GM12874 (cell line): ENCODE data around the gene SLC28A1.

Experiments
- TF ChIP-seq, protein P1 (sequence below): IDR thresholded peaks from 2 replicates; pipeline ENCODE4 v1.5.1; 2011; ENCODE audit warnings: low read depth, mild to moderate bottlenecking, control low read depth, low read length, moderate library complexity; ENCODE audit not compliant: insufficient read depth

SLC28A1 gene

DNA sequence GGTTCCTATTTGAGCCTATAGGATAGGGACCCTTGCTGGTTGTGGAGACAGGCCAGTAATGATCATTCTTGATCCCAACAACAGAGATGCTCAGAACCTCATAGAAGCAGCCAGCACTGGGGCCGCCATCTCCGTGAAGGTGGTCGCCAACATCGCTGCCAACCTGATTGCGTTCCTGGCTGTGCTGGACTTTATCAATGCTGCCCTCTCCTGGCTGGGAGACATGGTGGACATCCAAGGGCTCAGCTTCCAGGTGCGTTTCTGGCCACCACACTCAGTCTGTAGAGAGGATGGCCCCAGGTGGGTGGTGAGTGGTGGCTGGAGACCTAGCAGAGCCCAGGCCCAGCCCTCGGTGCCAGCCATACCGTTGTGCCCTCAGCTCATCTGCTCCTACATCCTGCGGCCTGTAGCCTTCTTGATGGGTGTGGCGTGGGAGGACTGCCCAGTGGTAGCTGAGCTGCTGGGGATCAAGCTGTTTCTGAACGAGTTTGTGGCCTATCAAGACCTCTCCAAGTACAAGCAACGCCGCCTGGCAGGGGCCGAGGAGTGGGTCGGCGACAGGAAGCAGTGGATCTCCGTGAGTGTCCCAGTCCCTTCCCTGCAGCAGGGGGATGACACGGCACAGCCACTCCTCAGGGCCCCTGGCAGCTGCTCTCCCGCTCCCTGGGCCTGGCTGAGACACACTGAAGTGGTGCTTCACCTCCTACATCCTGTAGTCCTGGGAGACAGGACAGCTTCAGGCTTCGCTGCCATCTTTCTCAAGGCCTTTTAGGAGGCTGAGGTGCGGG is 50.7 kb downstream of the SLC28A1 start:
- TF ChIP-seq, protein P1, sequence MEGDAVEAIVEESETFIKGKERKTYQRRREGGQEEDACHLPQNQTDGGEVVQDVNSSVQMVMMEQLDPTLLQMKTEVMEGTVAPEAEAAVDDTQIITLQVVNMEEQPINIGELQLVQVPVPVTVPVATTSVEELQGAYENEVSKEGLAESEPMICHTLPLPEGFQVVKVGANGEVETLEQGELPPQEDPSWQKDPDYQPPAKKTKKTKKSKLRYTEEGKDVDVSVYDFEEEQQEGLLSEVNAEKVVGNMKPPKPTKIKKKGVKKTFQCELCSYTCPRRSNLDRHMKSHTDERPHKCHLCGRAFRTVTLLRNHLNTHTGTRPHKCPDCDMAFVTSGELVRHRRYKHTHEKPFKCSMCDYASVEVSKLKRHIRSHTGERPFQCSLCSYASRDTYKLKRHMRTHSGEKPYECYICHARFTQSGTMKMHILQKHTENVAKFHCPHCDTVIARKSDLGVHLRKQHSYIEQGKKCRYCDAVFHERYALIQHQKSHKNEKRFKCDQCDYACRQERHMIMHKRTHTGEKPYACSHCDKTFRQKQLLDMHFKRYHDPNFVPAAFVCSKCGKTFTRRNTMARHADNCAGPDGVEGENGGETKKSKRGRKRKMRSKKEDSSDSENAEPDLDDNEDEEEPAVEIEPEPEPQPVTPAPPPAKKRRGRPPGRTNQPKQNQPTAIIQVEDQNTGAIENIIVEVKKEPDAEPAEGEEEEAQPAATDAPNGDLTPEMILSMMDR, result 0 out of 2 replicates have a peak, but pooled peaks have one; percentile 6

DNA sequence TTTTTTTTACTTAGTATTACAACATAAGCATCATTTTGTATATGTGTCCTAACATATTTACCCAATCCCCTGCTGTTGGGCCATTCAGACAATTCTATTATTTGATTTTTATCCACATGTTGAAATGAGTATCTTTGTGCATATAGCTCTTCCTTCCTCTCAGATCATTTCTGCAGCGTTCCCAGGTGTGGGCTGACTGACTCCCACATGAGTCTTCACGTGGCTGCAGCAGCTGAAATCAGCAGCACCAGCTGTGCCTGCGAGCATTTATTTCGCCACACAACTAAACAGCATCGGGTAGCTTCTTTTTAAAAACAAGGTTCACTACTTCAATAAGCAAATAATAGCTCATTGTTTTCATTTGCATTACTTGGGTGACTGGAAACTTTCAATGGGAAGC is 52.7 kb downstream of the SLC28A1 start:
- TF ChIP-seq, protein P1, result no peak

DNA sequence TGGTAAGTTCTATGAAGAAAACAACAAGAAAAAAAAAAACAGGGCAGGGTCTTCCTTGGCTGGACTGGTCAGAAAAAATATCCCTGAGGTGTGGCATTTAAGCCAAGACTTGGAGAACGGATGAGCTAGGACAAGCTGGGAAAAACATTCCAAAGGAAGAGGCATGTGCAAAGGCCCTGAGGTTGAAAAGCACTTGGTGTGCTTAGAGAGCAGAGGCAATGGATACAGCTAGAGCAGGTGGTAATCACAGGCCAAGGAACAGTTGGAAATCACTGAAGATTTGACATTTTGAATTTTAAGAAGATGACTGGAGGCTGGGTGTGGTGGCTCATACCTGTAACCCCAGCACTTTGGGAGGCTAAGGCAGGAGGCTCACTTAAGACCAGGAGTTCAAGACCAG is 54.3 kb downstream of the SLC28A1 start:
- TF ChIP-seq, protein P1, result no peak

DNA sequence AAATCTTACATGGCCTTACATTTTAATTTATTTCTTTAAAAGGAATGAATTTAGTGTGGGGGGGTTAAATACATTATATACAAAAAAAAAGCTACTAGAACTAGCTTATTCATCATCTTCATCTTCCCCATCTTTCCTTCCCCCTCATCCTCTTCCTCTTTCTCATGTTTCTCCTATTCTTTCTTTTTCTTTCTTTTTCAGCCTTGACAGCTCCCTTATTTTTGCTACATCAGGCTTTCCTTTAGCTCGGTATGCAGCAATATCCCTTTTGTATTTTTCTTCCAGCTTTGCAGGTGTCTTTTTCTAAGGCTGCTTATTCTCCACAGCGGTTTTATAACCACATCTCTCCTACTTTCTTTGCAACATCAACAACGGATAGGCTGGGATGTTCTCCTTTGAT is 55.9 kb downstream of the SLC28A1 start:
- TF ChIP-seq, protein P1, result no peak

DNA sequence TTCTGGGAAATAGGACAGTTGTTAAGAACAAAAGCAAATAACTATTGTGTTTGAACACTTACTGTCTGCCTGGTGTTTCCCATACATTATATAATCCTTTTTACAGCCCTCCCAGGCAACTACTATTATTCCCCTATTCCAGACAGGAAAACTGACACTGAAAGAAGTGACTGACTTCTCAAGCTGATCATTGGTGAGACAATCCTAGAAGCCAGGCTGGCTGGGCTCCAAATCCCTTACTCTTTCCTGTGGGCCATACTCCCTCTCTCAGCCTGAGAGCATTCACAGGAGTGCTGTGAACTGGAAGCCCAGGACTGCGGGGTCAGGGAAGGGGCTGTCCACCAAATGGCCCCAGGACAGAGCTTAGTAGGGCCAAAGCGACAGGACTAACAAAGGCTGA is 58.0 kb downstream of the SLC28A1 start:
- TF ChIP-seq, protein P1, result no peak

DNA sequence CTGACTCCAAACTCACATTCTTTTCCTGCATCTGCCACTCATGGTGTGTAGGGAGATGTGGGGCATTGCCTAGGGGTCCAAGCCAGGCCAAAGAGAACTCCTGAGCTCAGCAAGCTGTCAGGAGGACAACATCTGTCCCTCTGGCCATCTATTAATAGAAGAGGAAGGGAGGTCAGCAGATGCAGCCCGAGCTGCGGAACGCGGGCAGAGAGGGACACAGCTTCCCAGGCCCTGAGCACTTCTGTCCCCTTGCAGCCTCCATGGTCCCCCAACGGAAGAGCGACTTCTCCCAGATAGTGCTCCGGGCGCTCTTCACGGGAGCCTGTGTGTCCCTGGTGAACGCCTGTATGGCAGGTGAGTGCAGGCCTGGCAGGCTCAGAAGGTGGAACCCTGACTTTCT is 59.8 kb downstream of the SLC28A1 start:
- TF ChIP-seq, protein P1, result no peak

DNA sequence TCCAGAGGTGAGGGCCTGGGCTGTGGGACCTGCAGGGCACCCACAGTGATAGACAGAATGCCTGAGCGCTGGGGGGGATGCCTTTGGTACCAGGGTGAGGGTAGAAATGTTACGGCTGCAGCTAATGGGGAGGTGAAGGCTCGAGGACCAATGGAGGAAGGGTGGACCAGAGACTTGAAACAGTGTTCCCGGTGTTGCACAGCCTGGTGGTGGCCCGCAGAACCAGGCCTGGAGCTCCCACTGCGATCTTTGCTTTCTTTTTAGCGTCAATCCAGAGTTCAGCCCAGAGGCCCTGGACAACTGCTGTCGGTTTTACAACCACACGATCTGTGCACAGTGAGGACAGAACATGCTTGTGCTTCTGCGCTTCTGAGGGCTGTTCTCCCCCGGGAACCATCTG is 60.4 kb downstream of the SLC28A1 start:
- TF ChIP-seq, protein P1, result no peak
